HG03280 (cell line): ENCODE data around the gene LIF.
"Not testable (repeated sequence)": the region's sequence is repeated elsewhere in the genome, so short reads cannot be mapped to it uniquely, and the experiment has no call there.

Experiments
- ATAC-seq: cut with Tn5 transposase; IDR thresholded peaks from one replicate; pipeline ENCODE4 v1.9.1; 2021; ENCODE audit warnings: mild to moderate bottlenecking, moderate library complexity; ENCODE audit not compliant: unreplicated experiment

LIF gene

DNA sequence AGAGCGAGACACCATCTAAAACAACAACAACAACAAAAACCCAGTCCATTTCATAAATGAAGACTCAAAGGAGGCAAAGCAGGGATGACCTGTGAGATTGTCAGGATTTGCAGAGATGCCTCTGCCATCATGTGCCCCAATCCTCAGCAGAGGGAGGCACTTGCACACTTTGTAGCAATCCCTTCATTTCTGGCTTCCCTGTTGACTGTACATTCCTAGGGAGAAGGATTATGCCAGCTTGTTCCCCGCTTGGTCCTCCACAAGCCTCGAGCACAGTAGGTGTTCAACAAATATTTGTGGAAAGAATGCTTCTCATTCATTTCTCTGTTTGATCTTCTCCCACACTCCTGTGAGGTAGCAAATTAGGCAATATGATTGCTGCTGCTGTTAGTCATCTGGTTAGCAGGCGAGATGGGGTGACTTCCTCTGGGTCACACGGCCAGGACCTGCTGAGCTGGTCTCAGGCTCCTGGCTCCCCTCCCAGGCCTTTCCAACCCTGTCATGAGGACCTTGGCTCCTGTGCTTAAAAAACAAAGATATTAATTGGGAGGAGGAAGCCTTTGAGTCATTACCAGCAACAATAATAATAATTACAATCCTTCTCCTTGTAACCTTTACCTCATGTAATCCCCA lies 34.1 kb downstream of the LIF start:
- no peak for ATAC-seq

- ATAC-seq: no peak
These were observed 35.3 kb downstream of the LIF start for GRCh38 chr22:30211124-30211820.

- no peak for ATAC-seq
These were observed 36.2 kb downstream of the LIF start for GRCh38 chr22:30210235-30210909.

- no peak for ATAC-seq
These were observed 36.9 kb downstream of the LIF start for GRCh38 chr22:30209642-30210041.

DNA sequence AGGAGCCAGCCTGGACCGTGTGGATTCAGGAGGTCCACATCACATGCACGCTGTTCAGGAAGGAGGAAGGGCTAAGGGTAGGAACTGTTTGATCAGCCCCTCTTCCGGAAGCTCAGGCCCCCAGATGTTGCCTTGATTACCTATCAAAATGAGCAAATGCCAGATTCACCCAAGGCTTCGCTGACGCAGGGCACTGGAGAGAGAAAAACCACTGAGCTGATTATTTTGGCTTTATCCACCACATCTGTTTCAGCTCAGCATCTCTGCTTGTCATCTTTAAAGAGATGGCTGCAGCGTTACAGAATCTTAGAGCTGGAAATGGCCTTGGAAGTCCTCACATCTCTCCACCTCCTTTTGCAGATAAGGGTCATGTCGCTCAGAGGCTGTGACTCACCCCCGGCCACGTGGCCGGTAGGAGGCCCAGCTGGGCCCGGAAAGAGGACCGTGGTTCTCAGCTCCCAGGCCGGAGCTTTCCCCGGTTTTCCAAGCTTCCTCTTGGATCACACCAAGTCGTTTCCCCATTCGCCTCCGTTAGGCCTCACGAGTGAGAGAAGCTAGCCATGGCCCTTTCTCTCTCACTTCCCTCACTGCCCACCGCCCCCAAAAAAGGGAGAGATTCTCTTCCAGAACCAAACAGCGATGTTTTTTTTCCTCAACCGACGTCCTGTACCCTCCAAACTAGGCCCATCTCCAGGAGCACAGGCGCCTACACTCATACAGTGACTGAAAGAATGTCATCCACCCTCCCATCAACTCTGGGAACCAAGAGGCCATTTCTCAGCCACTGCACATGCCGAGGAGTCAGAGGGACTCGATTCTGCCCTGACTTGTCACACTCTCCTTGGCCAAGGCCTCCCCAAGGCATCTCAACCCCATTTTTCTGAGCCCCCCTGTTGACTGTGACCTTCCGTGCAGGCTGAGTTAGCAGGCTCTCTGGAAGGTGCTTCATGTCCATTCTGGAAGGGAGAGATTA lies 37.6 kb downstream of the LIF start:
- no peak for ATAC-seq

DNA sequence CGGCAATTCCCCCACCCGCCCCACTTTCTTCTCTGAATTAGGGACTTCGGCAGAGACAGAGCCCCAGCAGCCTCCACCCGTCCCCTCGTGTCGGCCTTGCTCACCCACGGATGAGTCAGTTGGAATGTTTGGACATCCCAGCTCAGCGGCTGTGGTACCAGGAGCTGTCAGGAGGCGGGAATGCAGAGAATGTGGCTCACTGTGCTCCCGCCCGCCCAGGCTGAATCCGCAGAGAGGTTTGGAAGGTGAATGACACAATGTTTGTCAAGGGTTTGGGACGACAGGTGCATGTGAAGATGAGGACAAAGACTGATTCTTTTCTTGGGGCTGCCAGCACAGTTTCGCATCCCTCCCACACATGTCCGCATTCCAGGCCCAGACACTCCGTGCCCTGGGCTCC lies 39.6 kb downstream of the LIF start:
- ATAC-seq: no peak

DNA sequence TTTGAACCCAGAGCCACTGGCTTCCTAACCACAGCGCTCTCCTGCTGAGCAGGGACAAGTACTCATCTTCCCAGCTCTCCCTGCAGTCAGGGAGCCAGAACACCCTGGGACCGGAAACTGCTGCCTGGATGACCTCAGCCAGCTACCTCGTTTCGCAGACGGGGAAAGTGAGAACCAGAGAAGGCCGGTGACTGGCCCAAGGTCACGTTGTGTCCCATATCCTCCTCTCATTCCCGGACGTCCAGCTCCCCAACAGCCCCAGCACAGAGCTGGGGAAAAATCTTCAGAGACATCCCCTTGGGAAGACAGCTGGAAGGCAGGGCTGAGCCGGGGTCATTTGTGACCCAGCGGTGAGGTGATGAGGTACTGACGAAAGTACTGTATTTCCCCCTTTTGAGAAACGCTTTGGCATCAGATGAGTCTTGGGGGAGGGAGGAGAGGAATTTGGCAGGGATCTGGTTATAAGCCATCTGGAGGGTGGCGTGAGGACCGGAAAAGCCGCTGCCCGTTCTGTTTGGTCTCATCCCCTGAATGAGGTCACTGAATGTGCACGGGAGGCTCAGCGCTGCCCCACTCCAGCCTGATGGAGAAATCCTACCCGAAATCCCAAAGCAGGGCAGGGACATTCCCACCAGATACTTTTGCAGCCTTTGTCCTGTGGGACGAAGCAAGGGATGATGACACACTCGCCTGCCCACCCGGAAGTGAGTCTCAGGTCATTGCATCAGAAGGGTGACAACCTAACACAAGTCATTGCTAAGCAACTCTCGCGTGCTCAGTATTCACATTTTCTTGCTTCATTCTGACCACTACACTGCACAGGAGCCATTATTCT lies 41.1 kb downstream of the LIF start:
- no peak for ATAC-seq

- no peak for ATAC-seq
These were observed 41.8 kb downstream of the LIF start for GRCh38 chr22:30204742-30205111.

GRCh38 chr22:30204015-30204741 lies 42.4 kb downstream of the LIF start:
- ATAC-seq: no peak

- ATAC-seq: no peak
These were observed 44.0 kb downstream of the LIF start for GRCh38 chr22:30202531-30203006.

DNA sequence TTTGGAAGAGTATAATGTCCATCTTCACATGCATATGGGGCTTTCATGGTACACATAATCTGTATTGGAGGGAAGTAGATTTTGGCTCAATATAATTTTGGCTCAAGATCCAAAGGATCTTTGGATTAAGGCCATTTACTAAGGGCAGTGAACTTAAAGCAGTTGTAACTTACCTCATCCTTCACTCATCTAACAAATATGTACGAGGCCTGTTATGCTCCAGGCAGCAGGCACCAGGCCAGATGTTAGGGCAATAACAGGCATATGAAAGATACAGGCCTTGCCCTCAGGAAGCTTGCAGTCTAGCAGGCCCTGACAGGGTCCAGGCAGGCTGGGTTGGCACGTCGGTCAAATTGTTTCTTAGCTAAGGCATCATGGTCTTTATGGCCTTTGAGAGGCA lies 44.6 kb downstream of the LIF start:
- ATAC-seq: no peak

DNA sequence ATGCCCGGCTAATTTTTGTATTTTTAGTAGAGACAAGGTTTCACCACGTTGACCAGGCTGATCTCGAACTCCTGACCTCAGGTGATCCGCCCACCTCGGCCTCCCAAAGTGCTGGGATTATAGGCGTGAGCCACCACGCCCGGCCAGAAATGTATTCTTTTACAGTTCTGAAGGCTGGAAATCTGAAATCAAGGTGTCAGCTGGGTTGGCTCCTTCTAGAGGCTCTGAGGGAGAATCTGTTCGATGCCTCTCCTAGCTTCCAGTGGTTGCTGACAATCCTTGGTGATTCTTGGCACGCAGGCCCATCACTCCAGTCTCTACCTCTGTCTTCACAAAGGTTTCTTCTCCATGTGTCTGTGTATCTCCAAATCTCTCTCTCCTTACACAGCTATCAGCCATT lies 45.7 kb downstream of the LIF start:
- ATAC-seq: not testable (repeated sequence)

DNA sequence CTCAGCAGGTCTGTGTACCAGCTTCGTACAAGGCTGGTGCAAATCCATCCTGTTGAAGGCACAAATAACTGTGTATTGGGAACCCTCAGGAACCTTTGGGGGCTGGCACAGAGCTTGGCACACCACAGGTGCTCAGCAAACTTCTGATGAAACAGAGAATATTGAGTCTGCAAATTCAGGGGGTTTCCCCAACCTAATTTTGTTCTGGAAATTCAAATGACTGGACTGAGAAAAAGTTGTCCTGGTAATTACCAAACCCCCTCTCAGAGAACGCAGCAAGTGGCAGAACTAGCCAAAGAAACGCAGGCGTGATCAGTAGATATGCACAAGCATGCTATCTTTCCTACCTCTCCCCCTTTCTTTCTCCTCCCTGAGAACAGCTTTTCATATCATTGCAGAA lies 47.6 kb downstream of the LIF start:
- ATAC-seq: no peak

DNA sequence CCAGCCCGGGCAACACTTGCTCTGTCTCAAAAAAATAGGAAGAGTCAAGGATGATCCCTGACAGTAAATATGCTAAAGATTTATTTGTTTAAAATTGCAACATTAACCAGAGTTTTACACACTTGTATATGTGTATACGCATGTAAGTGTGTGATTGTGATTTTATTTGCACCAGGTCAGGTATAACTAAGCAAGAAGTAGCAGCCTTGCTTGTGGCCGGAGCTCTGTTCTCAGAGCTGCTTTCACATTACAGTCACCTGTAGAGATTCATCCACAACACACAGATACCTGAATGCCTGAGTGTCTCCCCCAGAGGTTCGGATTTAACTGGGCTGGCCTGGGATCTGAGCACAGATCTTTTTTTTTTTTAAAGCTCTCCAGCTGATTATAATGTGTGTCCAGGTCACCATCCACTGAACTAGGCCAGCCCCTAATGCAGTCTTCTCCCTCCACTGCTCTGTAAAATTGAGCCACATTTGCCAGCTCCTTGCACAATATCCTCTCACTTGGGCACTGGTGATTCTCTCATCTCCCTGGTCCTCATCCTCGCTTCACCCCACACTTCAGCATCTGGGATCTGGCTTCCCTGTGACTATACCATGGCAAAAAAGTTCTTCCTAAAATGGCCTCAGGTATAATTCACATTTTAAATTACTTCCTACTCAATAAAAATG lies 48.3 kb downstream of the LIF start:
- ATAC-seq: no peak

- ATAC-seq: no peak
These were observed 49.2 kb downstream of the LIF start for GRCh38 chr22:30197389-30197788.

DNA sequence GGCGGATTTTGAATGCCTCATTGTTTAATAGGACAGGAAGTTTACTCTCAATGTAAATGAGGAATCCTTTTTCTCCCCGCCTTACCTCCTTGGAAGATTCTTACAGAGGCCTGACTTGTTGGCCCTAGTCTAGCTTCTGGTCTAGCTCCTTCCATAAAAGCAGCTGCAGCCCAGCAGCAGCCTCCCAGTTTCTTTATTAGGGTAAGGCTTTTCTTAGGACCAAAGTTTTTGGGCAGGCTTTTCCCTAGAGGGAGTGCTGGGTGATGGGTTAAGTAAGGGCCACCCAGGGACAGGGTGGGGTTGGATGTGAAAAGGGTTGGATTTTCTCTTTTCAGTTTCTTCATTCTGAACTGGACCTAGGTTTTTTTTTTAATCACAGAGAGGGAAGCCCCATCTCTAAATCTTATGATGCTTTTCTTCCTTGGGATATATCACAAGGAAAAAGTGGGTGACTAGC lies 49.7 kb downstream of the LIF start:
- no peak for ATAC-seq

DNA sequence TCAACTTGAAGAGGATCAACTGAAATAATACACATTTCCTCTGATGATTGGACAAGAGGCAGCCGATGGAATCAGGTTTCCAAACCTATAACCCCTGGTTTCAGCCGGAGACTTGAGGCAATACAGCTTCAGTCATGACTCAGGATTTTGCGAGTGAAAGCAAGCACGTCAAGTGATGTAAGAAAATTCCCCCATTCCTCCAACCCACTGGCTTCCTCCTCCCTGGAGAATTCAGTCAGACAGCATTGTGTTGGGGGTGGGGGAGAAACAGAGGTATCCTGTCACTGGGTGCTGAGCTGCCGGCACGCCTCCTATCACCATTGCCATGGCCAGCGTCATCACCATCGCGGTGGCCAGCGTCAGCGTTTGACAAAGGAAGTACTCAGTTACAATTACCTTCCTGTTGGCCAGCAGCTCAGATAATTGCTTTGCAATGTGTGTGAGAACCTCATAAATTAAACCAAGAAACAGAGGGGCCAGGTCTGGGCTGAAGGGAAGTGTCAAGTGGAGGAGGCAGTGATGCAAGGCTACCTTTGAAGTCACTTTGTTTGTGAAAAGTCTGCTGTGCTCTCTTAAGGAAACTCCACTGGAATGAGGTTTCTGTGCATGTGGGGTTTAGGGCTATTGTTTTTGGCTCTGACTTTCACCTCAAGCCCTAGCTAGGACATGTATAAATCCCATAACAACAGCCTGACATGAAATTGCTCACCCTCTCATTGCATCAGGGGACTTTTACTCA lies 50.2 kb downstream of the LIF start:
- ATAC-seq: no peak
